SK-N-SH (cell line): ENCODE data around the gene POLR1C.

Experiments used
- EP300 ChIP-seq, 2 experiments: IDR thresholded peaks; 2 replicates each; pipeline versions ENCODE4 v1.4.0 to v1.6.1; 2012; ENCODE audit warnings: borderline replicate concordance in 1 of 2, low read depth in 1 of 2, low read length in 1 of 2
- FOSL2 ChIP-seq: IDR thresholded peaks from 2 replicates; pipeline ENCODE4 v1.4.0; 2012; ENCODE audit warnings: low read depth, mild to moderate bottlenecking, moderate library complexity, borderline replicate concordance
- NFIC ChIP-seq: IDR thresholded peaks from 2 replicates; pipeline ENCODE4 v1.4.0; 2012; ENCODE audit warnings: borderline replicate concordance
- REST ChIP-seq: IDR thresholded peaks from 2 replicates; pipeline ENCODE4 v1.6.1; 2012; ENCODE audit warnings: mild to moderate bottlenecking, low read depth, low read length, moderate library complexity
- TF ChIP-seq, protein P1 (sequence below): IDR thresholded peaks from 2 replicates; pipeline ENCODE4; 2012
- TF ChIP-seq, protein P2 (sequence below): fragments of 150-350 bp; IDR thresholded peaks from 2 replicates; pipeline ENCODE4 v1.6.1; 2016; ENCODE audit warnings: mild to moderate bottlenecking, low read depth, low read length
- TF ChIP-seq, protein P3 (sequence below): IDR thresholded peaks from 2 replicates; pipeline ENCODE4 v1.4.0; 2012; ENCODE audit warnings: low read depth

DNA sequence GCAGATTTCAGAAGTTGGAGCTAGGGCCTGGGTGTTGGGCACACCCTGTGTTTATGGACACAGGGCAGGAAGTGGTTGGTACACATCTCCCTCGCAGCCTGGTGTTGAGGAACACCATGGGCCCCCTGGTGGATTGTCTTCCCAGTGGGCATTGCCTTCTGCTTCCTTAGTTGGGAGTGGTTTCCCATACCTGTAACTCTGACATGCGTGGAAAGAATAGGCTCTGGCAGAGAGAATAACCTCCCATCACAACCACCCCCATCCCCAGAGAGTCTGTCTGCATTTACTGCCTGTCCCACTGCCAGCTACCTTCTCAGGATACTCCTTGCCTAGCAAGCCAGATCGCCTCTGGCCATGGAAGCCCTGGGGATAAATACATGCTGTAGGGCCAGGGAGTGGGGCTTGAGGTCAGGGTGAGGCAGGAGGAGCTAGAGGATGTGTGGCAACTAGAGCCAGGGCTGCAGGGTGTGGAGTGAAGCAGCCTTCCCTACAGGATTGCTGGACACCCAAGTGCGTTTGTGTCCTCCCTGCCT is 21.4 kb upstream of the POLR1C start:
- TF ChIP-seq EP300 (IDR thresholded peaks at IDR 0.05; ENCODE audit: borderline replicate concordance in 1 of 2, low read depth in 1 of 2, low read length in 1 of 2) (no peak), NFIC (no peak), FOSL2 (no peak), REST (no peak)
- TF ChIP-seq, protein P1, sequence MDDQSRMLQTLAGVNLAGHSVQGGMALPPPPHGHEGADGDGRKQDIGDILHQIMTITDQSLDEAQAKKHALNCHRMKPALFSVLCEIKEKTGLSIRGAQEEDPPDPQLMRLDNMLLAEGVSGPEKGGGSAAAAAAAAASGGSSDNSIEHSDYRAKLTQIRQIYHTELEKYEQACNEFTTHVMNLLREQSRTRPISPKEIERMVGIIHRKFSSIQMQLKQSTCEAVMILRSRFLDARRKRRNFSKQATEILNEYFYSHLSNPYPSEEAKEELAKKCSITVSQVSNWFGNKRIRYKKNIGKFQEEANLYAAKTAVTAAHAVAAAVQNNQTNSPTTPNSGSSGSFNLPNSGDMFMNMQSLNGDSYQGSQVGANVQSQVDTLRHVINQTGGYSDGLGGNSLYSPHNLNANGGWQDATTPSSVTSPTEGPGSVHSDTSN, result no peak
- TF ChIP-seq, protein P2, sequence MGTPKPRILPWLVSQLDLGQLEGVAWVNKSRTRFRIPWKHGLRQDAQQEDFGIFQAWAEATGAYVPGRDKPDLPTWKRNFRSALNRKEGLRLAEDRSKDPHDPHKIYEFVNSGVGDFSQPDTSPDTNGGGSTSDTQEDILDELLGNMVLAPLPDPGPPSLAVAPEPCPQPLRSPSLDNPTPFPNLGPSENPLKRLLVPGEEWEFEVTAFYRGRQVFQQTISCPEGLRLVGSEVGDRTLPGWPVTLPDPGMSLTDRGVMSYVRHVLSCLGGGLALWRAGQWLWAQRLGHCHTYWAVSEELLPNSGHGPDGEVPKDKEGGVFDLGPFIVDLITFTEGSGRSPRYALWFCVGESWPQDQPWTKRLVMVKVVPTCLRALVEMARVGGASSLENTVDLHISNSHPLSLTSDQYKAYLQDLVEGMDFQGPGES, result no peak
- TF ChIP-seq, protein P3, sequence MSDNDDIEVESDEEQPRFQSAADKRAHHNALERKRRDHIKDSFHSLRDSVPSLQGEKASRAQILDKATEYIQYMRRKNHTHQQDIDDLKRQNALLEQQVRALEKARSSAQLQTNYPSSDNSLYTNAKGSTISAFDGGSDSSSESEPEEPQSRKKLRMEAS, result no peak
